ENCODE results near the gene ADAMTS15.
"Not testable (repeated sequence)": the region's sequence is repeated elsewhere in the genome, so short reads cannot be mapped to it uniquely, and the experiment has no call there.

DNA sequence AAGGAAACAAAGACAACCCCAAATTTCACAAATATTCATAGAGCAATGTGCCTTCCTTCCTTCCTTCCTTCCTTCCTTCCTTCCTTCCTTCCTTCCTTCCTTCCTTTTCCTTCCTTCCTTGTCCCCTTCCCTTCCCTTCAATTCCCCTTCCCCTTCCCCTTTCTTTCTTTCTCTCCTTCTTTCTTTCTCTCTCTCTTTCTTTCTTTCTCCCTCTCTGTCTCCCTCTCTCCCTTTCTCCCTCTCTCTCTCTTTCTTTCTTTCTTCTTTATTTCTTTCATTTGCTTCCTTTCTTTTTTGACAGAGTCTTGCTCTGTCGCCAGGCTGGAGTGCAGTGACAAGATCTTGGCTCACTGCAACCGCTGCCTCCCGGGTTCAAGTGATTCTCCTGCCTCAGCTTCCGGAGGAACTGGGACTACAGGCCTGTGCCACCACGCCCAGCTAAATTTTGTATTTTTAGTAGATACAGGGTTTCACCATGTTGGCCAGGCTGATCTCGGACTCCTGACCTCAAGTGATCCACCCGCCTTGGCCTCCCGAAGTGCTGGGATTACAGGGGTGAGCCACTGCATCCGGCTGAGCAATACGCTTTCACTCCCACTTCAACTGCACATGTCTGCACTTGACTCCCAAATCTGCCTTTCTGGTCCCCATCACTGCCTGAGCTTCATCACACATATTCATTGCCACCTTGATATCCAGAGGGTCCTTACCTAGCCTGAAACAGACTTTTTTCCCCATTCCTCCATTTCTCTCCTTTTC, 9.9 kb upstream of the ADAMTS15 start:
- not testable (repeated sequence) for TF ChIP-seq CTCF (IDR thresholded peaks at IDR 0.05); EP300 (IDR thresholded peaks at IDR 0.05; ENCODE audit: low read depth); POLR2A (IDR thresholded peaks at IDR 0.05); POLR2AphosphoS5 (IDR thresholded peaks at IDR 0.05)
